ENCODE measurements around the gene NF2. TPM values are rescaled to one million over a fixed set of nuclear protein-coding genes. Genes with fewer than 3 reads are reported as not detected.

NF2 gene
- total RNA-seq, 1 experiment from 2014 or later = 190 TPM

DNA sequence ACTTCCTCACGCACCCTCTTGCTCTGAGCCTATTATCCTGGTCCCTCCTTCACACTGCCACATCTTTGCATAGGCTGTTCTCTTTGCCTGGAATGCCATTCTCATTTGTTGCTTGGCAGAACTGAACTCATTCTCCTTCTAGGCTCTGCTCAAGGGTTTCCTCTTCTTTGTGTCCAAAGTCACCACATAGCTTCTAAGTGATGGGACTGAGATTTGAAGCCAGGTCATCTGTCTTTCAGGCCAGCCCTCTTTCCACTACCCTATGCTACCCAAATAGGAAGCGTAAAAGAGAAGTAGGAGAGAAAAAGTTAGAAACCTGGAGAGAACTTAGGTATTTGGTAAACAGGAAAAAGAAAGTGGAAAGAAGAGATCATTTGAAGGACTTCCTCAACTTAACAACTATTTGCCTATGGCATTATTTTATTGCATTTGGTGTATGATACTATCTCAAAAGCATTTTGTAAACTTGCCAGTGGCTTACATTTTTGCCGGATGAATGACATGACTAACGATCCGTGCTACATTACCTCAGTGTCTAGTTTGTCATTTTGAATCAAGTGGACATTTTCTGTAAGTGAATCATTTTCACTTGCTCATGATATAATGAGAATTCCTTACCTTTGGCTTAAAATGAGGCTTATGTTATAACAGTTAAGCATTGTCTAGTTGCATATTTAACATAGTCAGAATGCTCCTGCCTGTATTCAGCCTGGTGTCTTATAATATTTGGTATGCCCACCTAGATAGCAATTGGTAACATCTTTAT is 18.5 kb downstream of the NF2 start:
- Histone ChIP-seq H3K4me3 (ENCODE audit: low read depth in 2 of 2, low read length in 2 of 2) (peak overlapping the region; percentile 11 to 34; a peak in 3 of 4 replicates), H3K4me1 (ENCODE audit: control insufficient read depth, insufficient read depth, low read length) (peaks cover 94% of the 10 kb centered on the region), H3K27ac (ENCODE audit: low read length) (peak overlapping the region; percentile 83), H3K27me3 (ENCODE audit: control insufficient read depth, insufficient read depth, low read length) (no peaks in the 10 kb centered on the region), H3K36me3 (ENCODE audit: control insufficient read depth, insufficient read depth, low read length) (no peaks in the 10 kb centered on the region), H3K9me3 (ENCODE audit: control insufficient read depth, insufficient read depth, low read depth, low read length) (no peaks in the 10 kb centered on the region)
- peak; percentile 99 for DNase-seq (ENCODE audit: low read depth, low spot score)
- POLR2A ChIA-PET = no interaction called here
- ATAC-seq = peak; percentile 77
- CTCF ChIA-PET = no interaction called here
- no TSS peak for BruUV-seq (replicated peaks)
- TF ChIP-seq, protein P1, sequence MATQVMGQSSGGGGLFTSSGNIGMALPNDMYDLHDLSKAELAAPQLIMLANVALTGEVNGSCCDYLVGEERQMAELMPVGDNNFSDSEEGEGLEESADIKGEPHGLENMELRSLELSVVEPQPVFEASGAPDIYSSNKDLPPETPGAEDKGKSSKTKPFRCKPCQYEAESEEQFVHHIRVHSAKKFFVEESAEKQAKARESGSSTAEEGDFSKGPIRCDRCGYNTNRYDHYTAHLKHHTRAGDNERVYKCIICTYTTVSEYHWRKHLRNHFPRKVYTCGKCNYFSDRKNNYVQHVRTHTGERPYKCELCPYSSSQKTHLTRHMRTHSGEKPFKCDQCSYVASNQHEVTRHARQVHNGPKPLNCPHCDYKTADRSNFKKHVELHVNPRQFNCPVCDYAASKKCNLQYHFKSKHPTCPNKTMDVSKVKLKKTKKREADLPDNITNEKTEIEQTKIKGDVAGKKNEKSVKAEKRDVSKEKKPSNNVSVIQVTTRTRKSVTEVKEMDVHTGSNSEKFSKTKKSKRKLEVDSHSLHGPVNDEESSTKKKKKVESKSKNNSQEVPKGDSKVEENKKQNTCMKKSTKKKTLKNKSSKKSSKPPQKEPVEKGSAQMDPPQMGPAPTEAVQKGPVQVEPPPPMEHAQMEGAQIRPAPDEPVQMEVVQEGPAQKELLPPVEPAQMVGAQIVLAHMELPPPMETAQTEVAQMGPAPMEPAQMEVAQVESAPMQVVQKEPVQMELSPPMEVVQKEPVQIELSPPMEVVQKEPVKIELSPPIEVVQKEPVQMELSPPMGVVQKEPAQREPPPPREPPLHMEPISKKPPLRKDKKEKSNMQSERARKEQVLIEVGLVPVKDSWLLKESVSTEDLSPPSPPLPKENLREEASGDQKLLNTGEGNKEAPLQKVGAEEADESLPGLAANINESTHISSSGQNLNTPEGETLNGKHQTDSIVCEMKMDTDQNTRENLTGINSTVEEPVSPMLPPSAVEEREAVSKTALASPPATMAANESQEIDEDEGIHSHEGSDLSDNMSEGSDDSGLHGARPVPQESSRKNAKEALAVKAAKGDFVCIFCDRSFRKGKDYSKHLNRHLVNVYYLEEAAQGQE (IDR thresholded peaks at IDR 0.05; ENCODE audit: insufficient read depth in 1 of 2, low read depth in 2 of 2, low read length in 1 of 2) = 0 out of 4 replicates have a peak, but pooled peaks of 1 of the 2 experiments have one; percentile 19
- TF ChIP-seq, protein P2, sequence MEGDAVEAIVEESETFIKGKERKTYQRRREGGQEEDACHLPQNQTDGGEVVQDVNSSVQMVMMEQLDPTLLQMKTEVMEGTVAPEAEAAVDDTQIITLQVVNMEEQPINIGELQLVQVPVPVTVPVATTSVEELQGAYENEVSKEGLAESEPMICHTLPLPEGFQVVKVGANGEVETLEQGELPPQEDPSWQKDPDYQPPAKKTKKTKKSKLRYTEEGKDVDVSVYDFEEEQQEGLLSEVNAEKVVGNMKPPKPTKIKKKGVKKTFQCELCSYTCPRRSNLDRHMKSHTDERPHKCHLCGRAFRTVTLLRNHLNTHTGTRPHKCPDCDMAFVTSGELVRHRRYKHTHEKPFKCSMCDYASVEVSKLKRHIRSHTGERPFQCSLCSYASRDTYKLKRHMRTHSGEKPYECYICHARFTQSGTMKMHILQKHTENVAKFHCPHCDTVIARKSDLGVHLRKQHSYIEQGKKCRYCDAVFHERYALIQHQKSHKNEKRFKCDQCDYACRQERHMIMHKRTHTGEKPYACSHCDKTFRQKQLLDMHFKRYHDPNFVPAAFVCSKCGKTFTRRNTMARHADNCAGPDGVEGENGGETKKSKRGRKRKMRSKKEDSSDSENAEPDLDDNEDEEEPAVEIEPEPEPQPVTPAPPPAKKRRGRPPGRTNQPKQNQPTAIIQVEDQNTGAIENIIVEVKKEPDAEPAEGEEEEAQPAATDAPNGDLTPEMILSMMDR (IDR thresholded peaks at IDR 0.05) = no peak
- TF ChIP-seq POLR2AphosphoS5 (IDR thresholded peaks at IDR 0.05; ENCODE audit: low read depth, low read length) (peak; percentile 85), TCF7L2 (IDR thresholded peaks at IDR 0.05; ENCODE audit: low read depth, low read length) (peak; percentile 58; the same call in 1 of the 2 replicates)
- in situ Hi-C loops (cut with HindIII; ENCODE audit: low pct_unique_long_range_greater_than_20kb, low sequenced_read_pairs) (no loop called here), intact Hi-C loops (cut with micrococcal nuclease; ENCODE audit: unreplicated experiment) (no loop called here)

DNA sequence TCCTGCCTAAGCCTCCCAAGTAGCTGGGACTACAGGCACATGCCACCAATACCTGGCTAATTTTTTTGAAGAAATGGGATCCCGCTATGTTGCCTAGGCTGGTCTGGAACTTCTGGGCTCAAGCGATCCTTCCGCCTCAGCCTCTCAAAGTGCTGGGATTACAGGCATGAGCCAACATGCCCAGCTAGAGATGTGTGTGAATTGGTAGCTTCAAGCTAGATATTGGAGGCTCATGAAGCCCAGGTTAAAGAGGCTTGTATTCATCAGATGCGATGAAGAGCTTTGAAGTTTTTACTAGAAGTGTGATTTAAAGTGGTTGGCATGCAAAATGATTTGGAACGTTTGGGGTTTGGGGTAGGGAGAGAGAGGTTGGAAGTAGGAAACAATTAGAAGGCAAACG is 19.6 kb downstream of the NF2 start:
- in situ Hi-C loops (cut with HindIII; ENCODE audit: low pct_unique_long_range_greater_than_20kb, low sequenced_read_pairs) = no loop called here
- H3K4me1 ChIP-seq (ENCODE audit: control insufficient read depth, insufficient read depth, low read length) = peaks cover 94% of the 10 kb centered on the region

More for the DNA sequence above, 19.6 kb downstream of the NF2 start:
- Histone ChIP-seq H3K36me3 (ENCODE audit: control insufficient read depth, insufficient read depth, low read length) (no peaks in the 10 kb centered on the region), H3K9me3 (ENCODE audit: control insufficient read depth, insufficient read depth, low read depth, low read length) (no peaks in the 10 kb centered on the region), H3K4me3 (ENCODE audit: low read depth in 2 of 2, low read length in 2 of 2) (peak overlapping the region in 1 of 2 experiments; percentile 6; a peak in 1 of 4 replicates), H3K27me3 (ENCODE audit: control insufficient read depth, insufficient read depth, low read length) (no peaks in the 10 kb centered on the region), H3K27ac (ENCODE audit: low read length) (peak overlapping the region; percentile 83)
- POLR2A ChIA-PET = no interaction called here
- ATAC-seq (no peak), DNase-seq (ENCODE audit: low read depth, low spot score) (no peak)
- TF ChIP-seq TCF7L2 (IDR thresholded peaks at IDR 0.05; ENCODE audit: low read depth, low read length) (no peak), SIN3A (IDR thresholded peaks at IDR 0.05; ENCODE audit: borderline replicate concordance, insufficient read depth, low read depth, low read length) (no peak), POLR2AphosphoS5 (IDR thresholded peaks at IDR 0.05; ENCODE audit: low read depth, low read length) (no peak)
- TF ChIP-seq, protein P2 (IDR thresholded peaks at IDR 0.05) = no peak
- TF ChIP-seq, protein P1 (IDR thresholded peaks at IDR 0.05; ENCODE audit: insufficient read depth in 1 of 2, low read depth in 2 of 2, low read length in 1 of 2) = no peak
- intact Hi-C loops (cut with micrococcal nuclease; ENCODE audit: unreplicated experiment) = no loop called here
- CTCF ChIA-PET = interaction anchor here (0.6 kb wide), 2 partner anchors 44 to 466 kb away, joined by 5 to 6 read pairs; no protein-coding TSS in a partner anchor
- BruUV-seq (replicated peaks) = no TSS peak
